Smooth muscle cell of the pulmonary artery (primary cell): ENCODE results near the gene FBXW10. TPM values are rescaled to one million over a fixed set of nuclear protein-coding genes. Genes with fewer than 3 reads are reported as not detected.

Experiments used
- total RNA-seq: library from RNA; depleted of rRNA; stranded (reverse); fragments of >200 nt; gene quantifications from 2 replicates; pipeline ENCODE4 v1.2.3, GENCODE V29; 2014

Gene FBXW10, protein sequence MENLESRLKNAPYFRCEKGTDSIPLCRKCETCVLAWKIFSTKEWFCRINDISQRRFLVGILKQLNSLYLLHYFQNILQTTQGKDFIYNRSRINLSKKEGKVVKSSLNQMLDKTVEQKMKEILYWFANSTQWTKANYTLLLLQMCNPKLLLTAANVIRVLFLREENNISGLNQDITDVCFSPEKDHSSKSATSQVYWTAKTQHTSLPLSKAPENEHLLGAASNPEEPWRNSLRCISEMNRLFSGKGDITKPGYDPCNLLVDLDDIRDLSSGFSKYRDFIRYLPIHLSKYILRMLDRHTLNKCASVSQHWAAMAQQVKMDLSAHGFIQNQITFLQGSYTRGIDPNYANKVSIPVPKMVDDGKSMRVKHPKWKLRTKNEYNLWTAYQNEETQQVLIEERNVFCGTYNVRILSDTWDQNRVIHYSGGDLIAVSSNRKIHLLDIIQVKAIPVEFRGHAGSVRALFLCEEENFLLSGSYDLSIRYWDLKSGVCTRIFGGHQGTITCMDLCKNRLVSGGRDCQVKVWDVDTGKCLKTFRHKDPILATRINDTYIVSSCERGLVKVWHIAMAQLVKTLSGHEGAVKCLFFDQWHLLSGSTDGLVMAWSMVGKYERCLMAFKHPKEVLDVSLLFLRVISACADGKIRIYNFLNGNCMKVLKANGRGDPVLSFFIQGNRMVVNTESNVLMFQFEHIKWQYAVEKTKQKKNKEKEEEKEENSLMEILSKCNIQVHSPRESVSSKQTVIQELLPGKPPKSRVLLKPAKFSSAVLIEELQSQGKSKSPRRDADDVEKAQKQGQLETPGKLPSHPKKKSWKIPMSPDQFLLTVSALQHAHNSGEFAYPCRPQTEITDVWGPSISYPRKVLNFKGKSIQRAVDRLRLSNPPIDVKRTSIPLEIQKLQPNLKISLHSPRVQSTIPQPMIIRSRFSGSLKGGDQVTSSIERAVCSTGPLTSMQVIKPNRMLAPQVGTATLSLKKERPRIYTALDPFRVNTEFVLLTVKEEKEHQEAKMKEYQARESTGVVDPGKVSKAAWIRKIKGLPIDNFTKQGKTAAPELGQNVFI
- 0.03 TPM in 1 of 2 replicates, not detected in the other for total RNA-seq

DNA sequence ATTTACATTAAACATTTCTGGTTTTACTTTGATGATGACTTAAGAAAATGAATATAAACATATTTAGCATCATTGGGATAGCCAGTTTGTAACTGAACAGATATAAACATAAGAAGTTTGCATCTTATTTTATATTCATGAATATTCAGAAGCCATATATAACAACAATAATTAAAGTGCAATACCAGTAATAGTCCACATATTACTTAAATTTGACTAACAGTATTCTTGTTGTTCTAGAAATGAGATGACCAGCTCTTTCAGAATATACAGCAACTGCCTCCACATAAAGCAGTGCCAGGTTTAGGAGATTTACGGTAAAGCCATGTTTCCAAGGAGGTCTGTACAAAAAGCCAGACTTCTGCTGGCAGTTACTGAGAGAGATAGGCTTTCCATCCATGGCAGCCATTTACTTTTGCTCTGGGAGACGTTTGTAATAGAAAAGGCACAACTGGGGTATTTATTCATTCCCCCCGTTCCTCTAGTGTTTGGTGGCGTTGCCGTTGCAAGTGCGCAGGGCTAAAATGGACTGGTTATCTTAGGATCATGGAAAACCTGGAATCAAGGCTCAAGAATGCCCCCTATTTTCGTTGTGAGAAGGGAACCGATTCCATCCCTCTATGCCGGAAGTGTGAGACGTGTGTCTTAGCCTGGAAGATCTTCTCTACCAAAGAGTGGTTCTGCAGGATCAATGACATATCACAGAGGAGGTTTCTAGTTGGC lies at the start of gene FBXW10:
Gene FBXW10, plus strand, starts transcription at position 356 of the 723 bp plus-strand sequence. Its CDS starts 191 bp downstream, at position 547.

DNA sequence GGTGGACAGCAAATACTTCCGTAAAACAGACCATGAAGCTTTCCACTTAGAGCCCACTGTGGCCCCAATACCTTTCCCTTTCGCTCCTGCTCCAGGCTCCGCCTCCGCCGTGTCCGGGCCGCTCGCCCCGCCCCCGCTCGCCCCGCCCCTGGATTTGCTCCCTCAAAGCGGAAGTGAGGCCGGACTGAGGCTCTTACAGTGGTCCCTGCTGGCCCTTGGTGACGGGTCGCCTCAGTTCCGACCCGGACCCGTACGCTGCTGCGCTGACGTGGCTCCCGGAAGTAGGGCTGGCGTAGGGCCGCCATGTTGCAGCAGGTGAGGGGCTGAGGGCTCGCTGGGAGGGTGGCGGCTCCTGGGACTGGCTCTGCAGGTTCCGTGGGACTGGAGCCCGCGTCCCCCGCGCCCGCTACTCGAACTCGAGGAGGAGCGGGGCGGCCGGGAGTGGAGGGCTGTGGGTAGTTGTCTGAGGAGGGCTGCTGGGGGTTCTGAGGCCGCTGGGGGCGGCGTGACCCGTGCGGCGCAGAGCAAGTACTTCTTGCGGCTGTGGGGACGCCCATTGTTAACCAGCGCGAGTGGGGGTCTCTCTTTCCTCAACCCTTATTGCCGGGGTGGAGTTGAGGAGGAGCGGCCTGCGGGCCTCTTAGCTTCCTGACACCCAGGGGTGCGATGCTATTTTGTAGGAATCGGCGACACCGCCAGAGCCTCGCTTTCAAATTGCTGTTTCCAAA lies 37.3 kb downstream of the FBXW10 start, which contains the start of gene TVP23B:
Gene TVP23B, plus strand, starts transcription at position 193 of the 728 bp plus-strand sequence. Its CDS starts 111 bp downstream, at position 304.

Other genes with a start within 250 kb of the FBXW10 start
- gene TBC1D28, start 99.7 kb upstream of the FBXW10 start, total RNA-seq: not detected in 2 replicates
- gene FOXO3B, start 61.7 kb upstream of the FBXW10 start, total RNA-seq: 4.5 and 7.0 TPM in 2 replicates
- 101 and 117 TPM in 2 replicates for gene TVP23B, start 37.1 kb downstream of the FBXW10 start, total RNA-seq
- gene PRPSAP2, start 114.1 kb downstream of the FBXW10 start, total RNA-seq: 27.1 and 32.9 TPM in 2 replicates
- under 0.01 TPM in 1 of 2 replicates, not detected in the other for gene SLC5A10, start 208.1 kb downstream of the FBXW10 start, total RNA-seq